ENCODE measurements around the gene TREX2.

The TREX2 gene

DNA sequence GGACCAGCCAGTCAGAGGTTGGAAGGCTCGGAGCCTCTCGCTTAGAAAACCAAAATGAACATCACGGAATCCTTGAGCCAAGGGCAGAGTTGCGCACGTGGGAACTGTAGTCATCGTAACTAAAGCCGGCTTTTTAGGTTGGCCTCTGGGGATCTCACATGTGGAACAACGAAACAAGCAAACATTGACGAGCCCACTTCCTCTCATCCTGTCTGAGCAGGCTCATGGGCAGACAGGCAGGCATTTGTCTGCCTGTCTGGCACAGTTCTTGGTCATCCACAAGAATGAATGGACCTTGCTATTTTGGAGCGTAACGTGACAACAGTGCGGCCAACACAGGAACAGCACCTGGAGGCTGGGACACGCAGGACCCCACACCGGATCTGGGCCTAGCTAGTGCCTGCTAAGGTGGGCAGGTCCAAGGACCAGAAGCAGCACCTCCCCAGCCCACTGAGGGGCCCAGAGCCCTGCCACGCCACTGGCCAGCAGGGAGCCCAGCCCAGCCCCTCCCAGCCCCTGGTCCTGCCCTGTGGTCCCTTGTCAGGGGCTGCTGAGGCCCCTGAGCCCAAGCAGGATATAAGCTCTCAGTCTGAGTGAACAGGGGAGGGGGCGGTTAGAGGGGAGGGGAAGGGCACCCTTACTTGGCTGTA, 9.2 kb upstream of the TREX2 start:
- no peak for FAIRE-seq

DNA sequence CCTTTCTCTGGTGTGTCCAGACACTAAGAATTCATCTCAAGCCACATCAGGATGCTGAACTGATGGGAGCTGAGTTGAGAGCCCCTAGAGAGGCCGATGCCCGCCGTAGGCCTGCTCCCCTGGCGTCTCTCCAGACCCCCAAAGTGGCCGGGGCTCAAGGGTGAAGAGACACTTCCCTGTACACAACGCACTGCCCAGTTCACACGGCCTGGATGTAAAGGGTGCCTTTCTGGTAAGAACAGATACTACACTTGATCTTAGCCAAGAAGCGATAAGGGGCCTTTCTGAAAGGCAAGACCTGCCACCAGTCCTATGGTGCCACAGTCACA, 5.1 kb upstream of the TREX2 start:
- FAIRE-seq: no peak

DNA sequence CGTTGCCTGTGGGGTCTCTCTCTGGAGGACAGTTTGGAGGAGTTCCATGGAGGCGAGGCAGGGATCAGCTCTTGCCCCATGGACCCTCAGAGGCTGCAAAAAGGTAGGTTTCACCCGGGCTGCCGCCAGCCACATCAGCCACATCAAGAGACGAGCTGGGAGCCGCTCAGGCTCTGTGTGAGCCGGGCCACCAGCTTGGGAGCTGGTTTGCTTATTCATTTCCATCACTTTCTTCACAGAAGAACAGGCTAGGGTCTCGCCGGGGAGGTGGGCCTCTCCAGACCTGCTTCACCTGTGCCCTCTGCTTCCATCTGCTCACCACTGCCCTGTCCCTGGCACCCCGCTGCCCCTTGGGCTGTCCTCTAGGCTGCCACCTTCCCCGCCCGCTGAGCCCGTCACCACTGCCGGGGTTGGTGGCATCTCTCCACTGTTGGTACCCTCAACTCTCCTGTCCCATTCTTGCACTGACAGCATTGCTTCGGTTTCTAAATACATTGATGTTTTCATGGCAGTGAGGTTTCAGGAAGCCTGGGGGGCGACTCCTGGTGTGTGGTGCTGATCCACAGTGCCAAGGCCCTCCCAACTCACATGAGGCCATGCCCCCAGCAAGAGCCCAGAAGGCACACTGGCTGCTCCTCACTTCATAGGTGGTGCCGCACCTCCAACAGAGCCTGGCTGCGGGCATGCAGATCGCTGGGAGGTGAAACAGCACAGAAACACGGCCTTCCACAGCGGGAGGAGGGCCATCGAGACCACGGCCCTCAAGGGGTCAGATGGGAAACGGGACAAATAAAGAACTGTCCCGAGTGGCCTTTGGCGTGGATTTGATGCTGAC, 4.5 kb upstream of the TREX2 start:
- no peak for FAIRE-seq

DNA sequence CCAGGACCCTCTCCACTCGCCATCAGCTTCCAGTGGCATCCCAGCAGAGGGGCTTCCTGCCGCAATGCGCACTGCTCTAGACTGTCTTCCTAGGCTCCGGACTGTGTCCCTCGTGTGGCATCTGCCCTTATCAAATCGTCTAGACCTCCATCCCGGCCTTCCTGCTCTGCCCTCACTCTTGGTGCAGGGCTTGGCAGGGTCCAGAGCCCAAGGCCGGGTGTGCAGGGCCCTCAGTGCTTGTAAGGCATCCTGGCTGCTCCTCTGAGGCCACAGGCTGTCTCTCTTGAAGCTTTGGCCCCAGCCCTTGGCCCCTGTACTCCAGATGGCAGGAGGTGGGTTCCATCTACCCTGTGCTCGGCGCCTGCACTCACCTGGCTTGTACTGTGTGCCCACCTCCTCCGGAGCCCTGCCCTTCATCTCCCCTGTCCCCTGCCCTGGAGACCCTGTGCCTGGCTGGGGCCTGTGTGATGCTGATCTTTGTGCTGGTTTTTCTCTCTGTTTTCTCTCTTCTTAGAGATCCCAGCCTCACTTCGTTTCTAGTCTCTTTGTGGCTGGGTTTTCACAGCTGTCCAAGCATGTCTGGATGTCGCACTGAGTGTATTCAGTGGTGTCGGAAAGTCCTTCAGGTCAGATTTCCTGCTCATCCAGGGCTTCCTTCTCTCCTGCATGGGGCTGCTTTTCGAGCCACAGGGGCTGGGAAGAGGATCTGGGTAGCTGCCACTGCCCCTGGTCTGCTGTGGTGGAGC, 3.7 kb upstream of the TREX2 start:
- FAIRE-seq: no peak

DNA sequence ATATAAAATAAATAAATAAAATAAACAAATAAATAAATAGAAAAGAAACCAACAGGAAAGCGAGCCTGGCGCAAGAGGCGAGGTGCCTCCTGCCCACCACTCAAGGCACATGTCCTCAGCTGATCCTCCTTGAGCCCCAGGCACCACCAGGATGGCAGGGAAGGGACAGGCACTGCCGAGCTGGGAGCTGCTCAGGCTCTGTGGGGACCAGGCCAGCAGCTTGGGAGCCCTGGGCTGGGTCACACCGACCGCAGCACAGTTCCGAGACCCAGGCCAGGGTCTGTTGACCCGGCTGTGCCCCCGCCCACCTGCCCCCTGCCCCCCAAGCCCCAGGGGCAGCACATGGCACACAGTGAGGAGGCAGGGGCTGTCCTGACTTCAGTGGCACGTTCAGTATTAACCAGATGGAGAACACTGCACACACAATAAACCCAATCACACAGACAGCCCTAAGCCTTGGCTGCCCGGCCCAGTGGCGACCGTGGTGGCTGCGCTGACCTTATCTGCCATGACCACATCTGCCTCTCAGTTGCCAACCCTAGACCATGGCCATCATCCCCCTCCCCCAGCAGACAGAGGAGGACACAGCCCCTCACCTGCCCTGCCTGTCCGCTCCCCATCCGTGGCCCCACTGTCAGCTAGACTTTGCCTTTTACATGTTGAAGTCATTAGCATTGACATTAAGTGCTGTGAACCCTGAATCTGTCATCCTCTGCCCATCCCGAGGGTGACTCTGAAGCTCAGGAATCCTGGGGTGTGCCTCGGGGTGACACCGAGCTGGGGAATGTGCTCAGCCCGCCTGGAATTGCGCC, 2.9 kb upstream of the TREX2 start:
- no peak for FAIRE-seq

DNA sequence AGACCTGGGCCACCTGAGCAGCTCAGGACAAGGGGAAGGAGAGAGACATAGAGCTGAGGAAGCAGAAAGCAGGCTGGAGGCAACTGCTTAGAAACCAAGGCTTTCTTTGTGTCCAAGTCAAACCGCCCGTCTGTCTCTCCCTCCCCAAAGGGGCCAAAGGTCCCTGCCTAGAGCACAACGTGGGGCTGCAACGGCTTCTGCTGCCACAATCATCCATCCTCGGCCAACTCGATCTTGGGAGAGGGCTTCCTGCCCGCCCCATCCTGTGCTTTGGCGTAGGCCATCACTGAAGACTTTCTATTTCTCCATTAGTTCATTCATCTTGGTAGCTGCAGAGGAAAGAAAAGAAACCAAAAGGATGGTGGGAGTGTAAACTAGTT, 1.7 kb upstream of the TREX2 start:
- no peak for FAIRE-seq

DNA sequence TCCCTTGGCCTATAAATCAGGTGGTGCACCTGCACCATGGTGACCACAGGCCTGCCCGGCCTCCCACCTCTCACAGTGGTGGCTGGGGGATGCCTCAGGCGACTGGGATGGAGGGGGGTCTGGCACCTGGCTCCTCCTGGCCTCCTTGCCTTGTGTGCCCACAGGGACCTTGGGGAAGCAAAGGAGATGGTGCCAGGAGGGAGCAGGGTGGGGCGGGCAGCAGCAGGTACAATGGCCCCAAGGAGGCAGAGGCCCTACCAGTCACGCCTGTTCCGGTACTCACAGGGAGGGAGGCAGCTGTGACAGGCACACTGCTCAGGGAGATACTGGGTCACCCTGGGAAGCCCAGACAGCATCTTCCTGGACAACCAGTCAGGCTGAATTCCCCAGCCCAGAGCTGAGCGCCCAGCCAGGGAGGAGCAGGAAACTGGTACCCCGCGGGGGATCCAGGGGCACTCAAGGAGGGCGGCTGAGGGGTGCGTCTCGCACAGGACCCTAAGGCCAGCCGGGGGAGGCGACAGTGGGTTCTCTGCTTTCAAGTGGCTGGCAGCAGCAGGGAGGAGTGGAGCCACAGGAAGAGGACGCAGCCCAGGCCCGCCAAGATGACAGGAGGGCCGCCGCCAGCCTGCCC, 1.2 kb upstream of the TREX2 start:
- no peak for FAIRE-seq

DNA sequence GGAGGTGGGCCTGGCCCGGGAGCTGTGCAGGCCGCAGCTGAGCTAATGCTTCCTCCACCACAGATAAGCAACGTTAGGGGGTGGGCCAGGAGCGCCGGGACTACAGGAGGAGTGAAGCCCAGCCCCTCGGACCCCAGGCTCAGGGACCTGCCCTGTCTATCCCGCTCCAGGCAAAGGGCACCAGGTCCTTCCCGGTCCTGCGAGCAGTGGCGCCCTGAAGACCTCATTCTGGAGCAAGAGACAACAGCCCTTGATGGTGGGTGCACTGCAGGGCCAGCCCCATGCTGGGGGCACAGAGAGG, 730 bp upstream of the TREX2 start:
- no peak for FAIRE-seq

DNA sequence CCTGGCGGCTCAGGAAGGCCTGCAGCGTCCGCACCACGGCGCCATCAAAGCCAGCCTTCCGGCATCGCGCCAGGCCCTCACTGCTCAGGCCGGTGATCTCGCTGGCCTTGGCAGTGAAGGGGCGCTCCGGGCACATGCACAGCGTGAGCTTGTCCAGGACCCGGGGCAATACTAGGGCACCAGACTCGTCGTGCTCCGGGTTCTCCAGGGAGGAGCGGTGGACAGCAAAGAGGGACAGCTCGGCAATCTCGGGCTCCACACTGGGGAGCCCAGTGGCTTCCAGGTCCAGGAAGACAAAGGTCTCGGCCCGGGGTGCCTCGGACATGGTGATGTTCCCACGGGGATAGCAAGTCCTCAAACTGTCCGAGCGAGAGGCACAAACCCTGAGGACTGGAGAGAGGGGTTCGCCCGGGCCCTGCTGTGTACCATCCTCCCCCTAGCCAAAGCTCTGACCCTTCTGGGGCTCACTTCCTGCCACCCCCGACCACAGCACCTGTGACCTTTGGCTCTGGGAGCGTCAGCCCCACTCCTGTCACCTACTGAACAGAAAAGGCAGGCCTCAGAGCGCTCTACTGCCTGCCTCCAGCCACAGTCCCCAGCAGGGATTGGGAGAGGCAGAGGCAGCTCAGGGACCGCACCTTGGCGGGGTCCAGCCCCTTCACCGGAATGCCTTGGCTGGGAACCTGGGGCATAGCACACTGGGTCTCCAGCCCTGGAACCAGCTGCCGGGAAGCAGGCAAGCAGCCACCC, 575 bp downstream of the TREX2 start:
- FAIRE-seq: no peak

DNA sequence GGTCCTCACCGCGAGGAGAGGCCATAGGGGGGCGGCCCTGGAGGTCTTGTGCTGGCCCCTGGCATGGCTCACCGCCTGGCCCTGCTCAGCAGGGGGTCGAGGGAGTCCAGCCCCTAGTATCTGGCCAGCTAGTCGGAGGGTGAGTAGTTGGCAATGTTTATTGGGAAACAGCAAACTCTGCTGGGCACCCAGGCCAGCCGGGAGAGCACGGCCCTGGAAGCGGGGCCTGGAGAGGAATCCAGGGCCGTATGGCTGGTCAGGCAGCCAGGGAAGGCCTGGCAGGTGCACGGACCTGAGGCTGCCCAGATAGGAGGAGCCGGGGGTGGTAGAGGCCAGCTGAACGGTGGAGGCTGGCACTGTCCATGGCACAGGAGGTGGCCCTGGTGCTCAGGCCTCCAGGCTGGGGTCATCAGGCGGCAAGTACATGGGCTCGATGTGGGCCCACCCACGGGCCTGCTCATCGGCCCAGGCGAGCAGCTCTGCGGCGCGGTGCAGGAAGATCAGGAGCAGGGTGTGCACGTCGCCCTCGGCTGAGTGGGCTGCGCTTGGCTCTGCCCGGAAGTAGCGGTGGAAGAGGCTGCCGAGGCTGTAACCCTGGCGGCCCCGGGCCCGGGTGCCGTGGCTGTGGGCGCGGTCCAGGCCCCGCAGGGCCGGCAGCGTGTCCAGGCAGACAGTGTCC, 1.4 kb downstream of the TREX2 start:
- FAIRE-seq: no peak

DNA sequence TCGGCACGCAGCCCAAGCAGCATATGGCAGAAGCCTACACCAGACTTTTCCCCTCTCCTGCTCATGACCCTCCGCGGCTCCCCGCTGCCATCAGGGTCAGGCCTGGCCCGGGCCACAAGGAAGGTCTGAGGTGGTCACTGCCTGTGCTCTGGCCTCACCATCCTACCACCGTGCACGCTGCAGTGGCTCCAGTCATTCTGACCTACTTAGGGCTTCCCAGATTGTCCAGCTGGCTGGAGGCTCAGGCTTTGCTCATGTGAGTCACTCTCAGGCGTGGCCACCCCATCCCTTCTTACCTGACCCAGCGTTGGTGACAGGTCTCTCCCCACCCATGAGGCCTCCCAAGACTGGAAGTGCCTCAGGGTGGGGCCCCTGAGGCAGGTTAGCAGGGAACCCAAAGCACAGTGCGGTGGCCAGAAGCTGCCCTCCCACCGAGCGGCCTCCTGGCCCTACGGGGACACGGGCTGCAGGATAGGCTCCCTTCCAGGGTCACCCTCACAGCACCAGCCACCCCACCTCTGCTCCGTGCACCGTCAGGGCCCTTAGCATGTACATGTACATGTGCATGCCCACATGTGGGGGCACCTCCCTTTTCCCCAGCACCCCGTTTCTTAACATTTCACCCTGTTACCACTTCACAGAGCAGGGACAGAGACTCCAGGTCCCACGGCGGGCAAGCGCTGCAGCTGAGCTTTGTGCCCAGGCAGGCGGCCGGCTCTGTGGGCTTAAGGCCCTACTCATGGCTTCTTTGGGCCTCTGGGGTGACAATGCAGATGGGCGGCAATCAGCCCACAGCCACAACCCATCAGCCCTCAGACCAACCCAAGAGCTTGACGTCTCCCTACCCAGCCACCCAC, 2.2 kb downstream of the TREX2 start:
- FAIRE-seq: no peak

DNA sequence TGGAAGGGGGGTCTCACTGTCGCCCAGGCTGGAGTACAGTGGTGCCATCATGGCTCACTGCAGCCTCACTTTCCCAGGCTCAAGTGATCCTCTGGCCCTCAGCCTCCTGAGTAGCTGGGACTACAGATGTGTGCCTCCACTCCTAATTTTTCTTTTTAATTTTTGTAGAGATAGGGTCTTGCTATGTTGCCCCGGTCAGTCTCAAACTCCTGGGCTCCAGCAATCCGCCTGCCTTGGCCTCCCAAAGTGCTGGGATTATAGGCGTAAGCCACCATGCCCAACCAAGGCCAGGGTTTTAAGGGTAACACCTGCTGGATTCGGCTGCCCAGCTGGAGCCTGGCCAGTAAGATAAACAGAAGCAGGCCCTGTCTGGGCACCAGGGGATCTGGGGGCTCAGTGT, 3.4 kb downstream of the TREX2 start:
- FAIRE-seq: no peak

DNA sequence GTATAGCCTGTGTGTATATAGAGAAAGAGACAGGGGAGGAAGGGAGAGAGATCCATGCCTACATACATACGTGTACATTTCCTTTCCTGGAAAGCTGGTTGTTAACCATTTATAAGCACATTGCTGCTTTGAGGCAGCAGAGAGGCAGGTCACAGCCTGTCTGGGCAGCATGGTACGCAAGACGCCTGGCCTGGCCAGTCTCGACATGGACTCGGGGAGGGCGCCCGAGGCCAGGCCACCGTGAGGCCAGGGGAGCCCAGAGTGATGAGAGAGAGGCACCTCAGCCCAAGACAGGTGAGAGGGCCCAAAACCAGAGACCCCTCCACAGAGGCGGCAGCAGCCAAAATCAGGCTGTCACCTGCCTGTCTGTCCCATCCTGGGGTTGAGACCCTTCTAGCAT, 3.9 kb downstream of the TREX2 start:
- FAIRE-seq: no peak

DNA sequence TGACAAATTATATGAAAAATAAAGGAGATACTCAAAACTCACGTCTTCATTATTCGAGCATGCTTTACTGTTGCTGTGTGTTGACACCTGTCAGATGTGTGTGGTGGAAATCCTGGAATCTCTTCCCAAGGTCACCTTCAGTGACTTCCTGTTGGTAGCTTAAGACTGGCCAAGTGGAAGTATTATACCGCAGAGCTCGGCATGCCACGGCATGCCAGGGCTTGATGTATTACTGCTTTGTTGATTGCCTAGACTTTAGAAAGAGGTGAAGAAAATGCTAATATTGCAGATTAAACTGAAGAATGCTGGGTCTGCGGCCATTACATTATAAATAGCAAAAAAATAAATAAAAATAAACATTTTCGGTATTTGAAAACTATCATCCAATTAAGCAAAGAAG, 4.6 kb downstream of the TREX2 start:
- no peak for FAIRE-seq

DNA sequence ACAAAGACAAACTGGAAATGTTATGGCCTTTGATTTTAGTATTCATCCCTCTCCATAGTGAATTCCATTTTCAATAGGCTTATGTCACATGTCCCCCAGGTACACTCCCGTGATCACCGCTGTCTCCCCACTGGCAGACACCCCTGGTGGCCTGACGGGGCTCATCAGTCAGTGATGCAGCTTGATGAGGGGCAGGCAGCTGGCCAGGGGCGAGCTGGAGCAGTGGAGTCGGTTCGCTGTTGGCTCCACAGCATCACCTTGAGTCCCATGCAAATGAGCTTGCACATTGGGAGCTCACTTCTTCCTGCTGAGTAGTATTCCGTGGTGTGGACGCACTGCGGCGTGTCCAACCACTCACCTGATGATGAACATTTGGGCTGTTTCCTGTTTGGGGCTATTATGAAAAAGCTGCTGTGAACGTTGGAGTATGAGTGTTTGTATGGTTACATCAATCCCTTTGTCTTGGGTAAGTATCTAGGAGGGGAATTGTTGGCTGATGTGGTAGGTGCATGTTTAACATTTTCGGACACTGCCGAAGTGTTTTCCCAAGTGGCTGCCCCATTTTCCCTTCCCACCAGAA, 5.2 kb downstream of the TREX2 start:
- no peak for FAIRE-seq

DNA sequence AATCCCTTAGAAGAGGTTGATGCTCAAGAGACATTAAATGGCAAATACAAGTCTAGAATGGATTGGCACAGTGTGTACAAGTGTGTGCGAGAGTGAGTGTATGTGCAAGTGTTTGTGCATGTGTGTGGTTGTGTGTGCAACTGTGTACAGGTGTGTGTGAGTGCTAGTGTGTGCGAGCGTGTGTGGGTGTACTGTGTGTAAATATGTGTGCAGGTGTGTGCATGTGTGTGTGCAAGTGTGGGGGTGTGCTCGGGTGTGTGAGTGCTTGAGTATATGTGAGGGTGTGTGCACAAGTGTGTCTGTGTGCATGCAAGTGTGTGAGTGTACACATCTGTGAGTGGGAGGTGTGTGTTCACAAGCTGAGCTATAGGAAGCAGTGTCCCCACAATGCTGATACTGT, 5.9 kb downstream of the TREX2 start:
- no peak for FAIRE-seq

DNA sequence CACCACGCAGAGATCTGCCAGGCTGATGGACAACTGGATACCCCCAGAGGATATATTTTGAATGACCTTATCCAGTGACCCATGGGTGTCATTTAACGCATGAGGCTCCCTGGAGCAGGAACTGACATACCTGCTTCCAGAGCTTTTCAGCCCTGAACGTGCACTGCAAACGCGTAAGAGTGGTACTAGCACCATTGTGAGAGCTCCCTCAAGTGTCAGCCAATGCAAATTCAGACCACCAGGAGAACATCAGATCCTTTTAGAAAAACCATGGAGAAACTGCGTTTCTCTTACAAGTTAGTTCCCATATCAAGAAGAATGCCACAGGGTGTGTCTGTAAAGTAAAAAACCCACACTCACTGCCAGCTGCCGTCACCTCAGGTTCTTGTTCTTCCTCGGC, 7.3 kb downstream of the TREX2 start:
- FAIRE-seq: no peak

DNA sequence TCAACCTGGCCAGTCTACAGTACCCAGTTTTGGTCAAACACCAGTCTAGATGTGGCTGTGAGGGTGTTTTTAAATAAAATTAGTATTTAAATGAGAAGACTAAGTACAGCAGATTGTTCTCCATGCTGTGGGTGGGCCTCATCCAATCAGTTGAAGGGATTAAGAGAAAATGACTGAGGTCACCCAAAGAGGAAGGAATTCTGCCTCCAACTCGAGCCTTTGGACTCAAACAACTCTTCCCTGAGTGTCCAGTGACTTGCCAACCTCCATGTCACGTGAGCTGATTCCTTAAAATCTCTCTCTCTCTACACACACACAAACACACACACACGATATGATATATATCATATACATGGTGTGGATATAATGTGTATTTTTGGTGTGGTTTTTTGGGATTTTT, 10.0 kb downstream of the TREX2 start:
- no peak for FAIRE-seq

DNA sequence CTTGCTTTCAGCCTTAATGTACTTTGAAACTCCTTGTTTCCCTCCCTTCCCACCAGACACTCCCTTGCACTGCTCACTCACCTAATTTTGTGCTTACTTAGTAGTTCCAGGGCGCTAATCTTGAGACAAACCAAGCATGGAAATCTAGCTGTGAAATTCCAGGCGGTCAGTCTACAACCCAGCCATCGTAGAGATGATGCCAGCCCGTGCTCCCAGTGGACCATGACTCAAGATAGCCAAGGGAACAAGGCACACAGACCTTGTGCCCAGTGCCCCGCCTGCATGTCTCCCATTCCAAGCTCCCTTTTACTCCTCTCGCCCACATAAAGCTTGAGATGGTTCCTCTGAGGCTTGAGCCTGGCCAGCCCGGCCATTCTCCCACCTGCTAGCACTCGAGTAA, 11.1 kb downstream of the TREX2 start:
- no peak for FAIRE-seq

DNA sequence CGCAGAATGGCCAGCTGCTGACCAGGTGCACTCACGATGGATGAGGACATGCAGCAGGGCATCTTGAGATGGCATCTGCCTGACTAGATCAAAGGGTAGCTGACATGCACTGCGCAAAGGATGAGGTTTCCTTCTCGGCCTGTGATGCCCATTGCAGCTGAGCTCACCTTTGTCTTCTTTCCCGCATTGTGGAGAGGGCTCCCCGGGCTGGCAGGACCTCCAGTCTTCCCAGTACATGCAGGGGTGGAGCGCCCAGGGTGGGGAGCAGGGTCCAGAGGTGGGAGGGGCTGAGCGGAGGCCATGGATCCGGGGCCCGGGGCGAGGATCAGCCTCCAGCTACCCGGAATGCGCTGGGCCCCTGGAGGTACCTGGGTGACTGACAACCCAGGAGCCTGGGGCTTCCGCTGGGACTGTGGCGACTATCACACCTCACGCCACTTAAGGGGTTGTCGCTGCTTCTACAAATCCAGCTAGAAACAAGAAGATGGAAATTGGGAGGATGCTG, 12.0 kb downstream of the TREX2 start:
- no peak for FAIRE-seq

All from TTC549 (cell line).